ENCODE measurements around the gene MANBA. TPM values are rescaled to one million over a fixed set of nuclear protein-coding genes. Genes with fewer than 3 reads are reported as not detected.
"Not testable (repeated sequence)": the region's sequence is repeated elsewhere in the genome, so short reads cannot be mapped to it uniquely, and the experiment has no call there.

Gene MANBA
- total RNA-seq, 1 experiment from 2014 or later, result 21.4 TPM

- not testable (repeated sequence) for H3K23me2 ChIP-seq (ENCODE audit: insufficient read length, low read depth, low read length, poor library complexity, severe bottlenecking); H2BK20ac ChIP-seq (ENCODE audit: low read depth, low read length, poor library complexity, severe bottlenecking); H3K79me1 ChIP-seq (ENCODE audit: insufficient read depth, low read depth, low read length, poor library complexity, severe bottlenecking); H3K27ac ChIP-seq (ENCODE audit: insufficient read length, low read depth, low read length); H4K5ac ChIP-seq (ENCODE audit: insufficient read length, low read depth, low read length); H3K23ac ChIP-seq (ENCODE audit: insufficient read length, low read depth, low read length); H4K91ac ChIP-seq (ENCODE audit: insufficient read length, low read depth, low read length); H3K18ac ChIP-seq (ENCODE audit: insufficient read length, low read depth, low read length); H3K4ac ChIP-seq (ENCODE audit: low read depth, low read length); H3T11ph ChIP-seq (ENCODE audit: low read length); H4K8ac ChIP-seq (replicated peaks; ENCODE audit: insufficient read length, low read depth, low read length); H2BK120ac ChIP-seq (ENCODE audit: low read depth, low read length, poor library complexity, severe bottlenecking); H3K9ac ChIP-seq (ENCODE audit: extremely low read depth, insufficient read length, low read length); H2BK5ac ChIP-seq (ENCODE audit: insufficient read length, low read length); H3K27ac Mint-ChIP-seq; DNase-seq; H3K4me2 ChIP-seq (ENCODE audit: insufficient read depth, insufficient read length, low read length); H3K56ac ChIP-seq (ENCODE audit: insufficient read length, low read depth, low read length); H3K27me3 ChIP-seq (ENCODE audit: insufficient read depth, low read length); H2AFZ ChIP-seq (ENCODE audit: low read length); H2BK15ac ChIP-seq (ENCODE audit: low read depth, low read length); H3K27me3 Mint-ChIP-seq (ENCODE audit: low read depth); H4K20me1 ChIP-seq (ENCODE audit: control insufficient read depth, insufficient read depth, insufficient read length); H2AK5ac ChIP-seq (ENCODE audit: insufficient read length, low read length); H3K4me3 Mint-ChIP-seq; H3K4me1 ChIP-seq (ENCODE audit: insufficient read depth, low read length); H2BK12ac ChIP-seq (ENCODE audit: insufficient read length, low read depth, low read length); H3K79me2 ChIP-seq (ENCODE audit: insufficient read depth, low read length); H3K9me3 ChIP-seq (ENCODE audit: control insufficient read depth, low read depth, low read length); H3K14ac ChIP-seq (ENCODE audit: insufficient read depth, low read length)
- no CpG with 5 or more reads among the region's 2 CpGs for WGBS (ENCODE audit: extremely low coverage, insufficient read length, low lambda C conversion rate)
- Mint-ChIP-seq H3K4me1 (peaks cover 24% of the 10 kb centered on the region in 2 experiments), H3K36me3 (ENCODE audit: insufficient read depth in 1 of 3, low read depth in 3 of 3) (peaks cover 22 to 38% (median 25%) of the 10 kb centered on the region in 3 experiments), H3K9me3 (peaks cover 4 to 14% of the 10 kb centered on the region in 2 experiments; a peak in 4 of 5 replicates)
Measured at GRCh38 chr4:102738802-102739201, 22.0 kb downstream of the MANBA start.
